B cell (primary cell): ENCODE data around the gene SIDT2. TPM values are rescaled to one million over a fixed set of nuclear protein-coding genes. Genes with fewer than 3 reads are reported as not detected.
A peak's percentile ranks its signal among the peaks of the same experiment; 100 is the strongest.

Experiments
- ATAC-seq: fragments of 200-7000 bp; cut with Tn5 transposase; one replicate; pipeline ENCODE4 v1.10.0; 2021; ENCODE audit warnings: low read depth, mild to moderate bottlenecking, moderate number of reproducible peaks, moderate library complexity
- CTCF ChIA-PET: fragments of 350-600 bp; sonication (Branson Sonifier 250); formaldehyde crosslinking; loops from one replicate; lab custom pipeline; 2021; ENCODE audit warnings: antibody characterized with exemption, inconsistent platforms; lab: Charles Lee
- POLR2A ChIA-PET: fragments of 350-600 bp; sonication (Branson Sonifier 250); formaldehyde crosslinking; loops from one replicate; lab custom pipeline; 2021; ENCODE audit warnings: antibody characterized with exemption; lab: Charles Lee
- DNase-seq: peaks from one replicate; pipeline ENCODE4 v3.0.0; 2013
- H2AFZ ChIP-seq: 2 replicates; pipeline ENCODE4 v1.6.1; 2012; ENCODE audit warnings: mild to moderate bottlenecking, low read depth, low read length; ENCODE audit not compliant: insufficient read depth, poor library complexity, severe bottlenecking
- H3K27ac ChIP-seq, 2 donors: 1 replicate in 1 of 2; 2 replicates in 1 of 2; pipeline ENCODE4 v1.5.1; 2012 to 2013; ENCODE audit warnings: low read length in 2 of 2, mild to moderate bottlenecking in 2 of 2, moderate library complexity in 1 of 2
- H3K27me3 ChIP-seq, 4 experiments: fragments of 200-600 bp in 1 of 4; sonication (generic) in 1 of 4; replicated peaks in 1 of 4; 1 replicate in 2 of 4; 2 replicates in 2 of 4; pipeline versions ENCODE4 v1.6.1 to v1.7.0; 2013 to 2016; ENCODE audit warnings: low read length in 3 of 4, mild to moderate bottlenecking in 2 of 4, mixed read lengths in 1 of 4, moderate library complexity in 1 of 4; ENCODE audit not compliant: insufficient read depth in 4 of 4, control insufficient read depth in 3 of 4; ENCODE audit errors: control extremely low read depth in 1 of 4
- H3K36me3 ChIP-seq, 2 experiments: replicated peaks in 1 of 2; 1 replicate in 1 of 2; 2 replicates in 1 of 2; pipeline versions ENCODE4 v1.6.1 to v1.7.1; 2013; ENCODE audit warnings: low read length in 1 of 2; ENCODE audit not compliant: insufficient read depth in 2 of 2, control insufficient read depth in 1 of 2; ENCODE audit errors: control extremely low read depth in 1 of 2, extremely low read depth in 1 of 2
- H3K4me1 ChIP-seq, 2 donors: fragments of 200-600 bp in 1 of 2; sonication (generic) in 1 of 2; 1 replicate in 1 of 2; 2 replicates in 1 of 2; pipeline versions ENCODE4 v1.5.1 to v1.6.1; 2013 to 2017; ENCODE audit warnings: low read length in 2 of 2; ENCODE audit not compliant: control insufficient read depth in 2 of 2, insufficient read depth in 2 of 2
- H3K4me2 ChIP-seq: replicated peaks from 2 replicates; pipeline ENCODE3; 2012; ENCODE audit warnings: mild to moderate bottlenecking, low read depth, low read length; ENCODE audit not compliant: poor library complexity, severe bottlenecking
- H3K4me3 ChIP-seq, 5 experiments: fragments of 200-600 bp in 1 of 5; sonication (generic) in 1 of 5; 1 replicate in 3 of 5; 2 replicates in 2 of 5; pipeline versions ENCODE4 v1.5.1 to v1.7.0; 2011 to 2016; ENCODE audit warnings: low read length in 4 of 5, mild to moderate bottlenecking in 4 of 5, low read depth in 2 of 5, control low read depth in 1 of 5, moderate library complexity in 1 of 5; ENCODE audit not compliant: insufficient read depth in 1 of 5; ENCODE audit errors: control extremely low read depth in 1 of 5, extremely low read depth in 1 of 5
- H3K79me2 ChIP-seq: fragments of 200-600 bp; sonication (generic); one replicate; pipeline ENCODE4 v1.6.0; 2016; ENCODE audit warnings: low read length; ENCODE audit not compliant: control insufficient read depth, insufficient read depth
- H3K9ac ChIP-seq: fragments of 200-600 bp; sonication (generic); 2 replicates; pipeline ENCODE4 v1.6.1; 2017; ENCODE audit warnings: mild to moderate bottlenecking, low read length, moderate library complexity
- H3K9me3 ChIP-seq, 3 donors: one replicate each; pipeline versions ENCODE4 v1.6.1 to v1.7.1; 2013; ENCODE audit warnings: low read length in 2 of 3; ENCODE audit not compliant: control insufficient read depth in 2 of 3, insufficient read depth in 1 of 3; ENCODE audit errors: control extremely low read depth in 1 of 3
- H4K20me1 ChIP-seq: 2 replicates; pipeline ENCODE4 v1.6.0; 2012; ENCODE audit warnings: mild to moderate bottlenecking, low read length; ENCODE audit not compliant: insufficient read depth, control insufficient read depth, poor library complexity, severe bottlenecking
- H3K27ac Mint-ChIP-seq: one replicate; pipeline ENCODE4 v1.8.0; 2021; ENCODE audit warnings: mixed read lengths
- H3K27me3 Mint-ChIP-seq: one replicate; pipeline ENCODE4 v1.8.0; 2021; ENCODE audit warnings: mixed read lengths
- H3K4me1 Mint-ChIP-seq: one replicate; pipeline ENCODE4 v1.8.0; 2021; ENCODE audit warnings: mixed read lengths
- H3K4me3 Mint-ChIP-seq: one replicate; pipeline ENCODE4 v1.8.0; 2021; ENCODE audit warnings: mixed read lengths
- H3K9me3 Mint-ChIP-seq: one replicate; pipeline ENCODE4 v1.8.0; 2022; ENCODE audit warnings: mixed read lengths; ENCODE audit not compliant: insufficient read depth
- CTCF ChIP-seq: fragments of 200-600 bp; IDR thresholded peaks from one replicate; pipeline ENCODE4 v1.8.0; 2022; ENCODE audit warnings: antibody characterized with exemption, mild to moderate bottlenecking
- EZH2 ChIP-seq: IDR thresholded peaks from 2 replicates; pipeline ENCODE4 v1.6.1; 2012; ENCODE audit warnings: borderline replicate concordance, low read depth, mild to moderate bottlenecking, moderate library complexity, low read length; ENCODE audit not compliant: insufficient read depth, poor library complexity, severe bottlenecking
- WGBS: methylation state at CpG from one replicate; pipeline ENCODE4 v1.1.5; 2013; ENCODE audit warnings: missing lambda C conversion rate; ENCODE audit not compliant: insufficient coverage; 5-methylcytosine and 5-hydroxymethylcytosine counted together
- intact Hi-C: fragments of 100-400 bp; cut with micrococcal nuclease; formaldehyde crosslinking; loops from one replicate; pipeline ENCODE4 v1.10.0; 2022
- polyA plus RNA-seq: library from polyadenylated mRNA; depleted of rRNA; stranded (reverse); fragments of >200 nt; gene quantifications from 2 replicates; pipeline ENCODE4 v1.2.3, GENCODE V29; 2012
- total RNA-seq, 2 donors: library from RNA; stranded (reverse); fragments of 120-200 nt in 1 of 2; gene quantifications; 1 replicate in 1 of 2; 2 replicates in 1 of 2; pipeline versions ENCODE4 v1.2.3 to v1.2.4, GENCODE V29; 2013 to 2022

Gene SIDT2
- total and polyA plus RNA-seq, 2 donors (not counting 1 experiment from before 2014, with no cell fraction given) = 78.9 to 241 TPM

- Histone ChIP-seq H2AFZ (no peak overlapping the region), H3K79me2 (peaks cover 31% of the 10 kb centered on the region), H3K27ac (peak overlapping the region in 1 of 2 donors; percentile 7), H3K4me1 (peaks cover 22 to 49% of the 10 kb centered on the region in 2 donors), H3K36me3 (peaks cover 0 to 78% of the 10 kb centered on the region in 2 experiments), H3K9ac (no peak overlapping the region), H3K4me3 (no peak overlapping the region), H3K9me3 (no peaks in the 10 kb centered on the region), H3K4me2 (no peak overlapping the region), H3K27me3 (no peaks in the 10 kb centered on the region), H4K20me1 (peaks cover 2% of the 10 kb centered on the region)
- peak overlapping the region; percentile 59 for H3K27ac Mint-ChIP-seq
- TF ChIP-seq EZH2 (no peak), CTCF (no peak)
- CTCF ChIA-PET = interaction anchor here (0.6 to 1.7 kb wide), 3 partner anchors 12 to 33 kb away, joined by 3 to 7 read pairs (median 7); no protein-coding TSS in a partner anchor
- H3K9me3 Mint-ChIP-seq = no peaks in the 10 kb centered on the region
- no peak overlapping the region for H3K4me3 Mint-ChIP-seq
- POLR2A ChIA-PET = interaction anchor here (0.5 kb wide), 1 partner anchor 50 kb away, joined by 6 read pairs; no protein-coding TSS in a partner anchor
- peaks cover 49% of the 10 kb centered on the region for H3K4me1 Mint-ChIP-seq
- ATAC-seq (no peak), DNase-seq (no peak)
- intact Hi-C loops = no loop called here
- 95% methylated on average over 14 of the region's 15 CpGs for WGBS
- H3K27me3 Mint-ChIP-seq = no peaks in the 10 kb centered on the region
These were observed 14.8 kb downstream of the SIDT2 start for GRCh38 chr11:117193130-117194020.

- 99% methylated on average over 5 of the region's 5 CpGs for WGBS
- ChIA-PET POLR2A (no interaction called here), CTCF (interaction anchor here (1.6 kb wide), 1 partner anchor 14 kb away, joined by 7 read pairs; no protein-coding TSS in a partner anchor)
- TF ChIP-seq CTCF = no peak
- TF ChIP-seq EZH2 = no peak
- H3K4me2 ChIP-seq = no peak overlapping the region
- H3K27ac ChIP-seq = no peak overlapping the region
- Mint-ChIP-seq H3K27me3 (no peaks in the 10 kb centered on the region), H3K9me3 (no peaks in the 10 kb centered on the region), H3K4me3 (no peak overlapping the region), H3K4me1 (peaks cover 46% of the 10 kb centered on the region), H3K27ac (peak overlapping the region; percentile 1)
- H3K79me2 ChIP-seq = peaks cover 22% of the 10 kb centered on the region
- H3K4me3 ChIP-seq = no peak overlapping the region
- no peak overlapping the region for H3K9ac ChIP-seq
- intact Hi-C loops = no loop called here
- H2AFZ ChIP-seq = no peak overlapping the region
- H3K9me3 ChIP-seq = no peaks in the 10 kb centered on the region
- H3K4me1 ChIP-seq = peaks cover 13 to 40% of the 10 kb centered on the region in 2 donors
- peaks cover 0 to 74% of the 10 kb centered on the region in 2 experiments for H3K36me3 ChIP-seq
- no peak for ATAC-seq
- no peak for DNase-seq
- H4K20me1 ChIP-seq = peaks cover 11% of the 10 kb centered on the region
- no peaks in the 10 kb centered on the region for H3K27me3 ChIP-seq
These were observed 15.7 kb downstream of the SIDT2 start for GRCh38 chr11:117194267-117194666.
